ENCODE results near the gene ADH1C. TPM values are rescaled to one million over a fixed set of nuclear protein-coding genes. Genes with fewer than 3 reads are reported as not detected.

The ADH1C gene
- total RNA-seq, 2 donors from 2014 or later: 1.7 to 14.5 TPM

- H3K27ac ChIP-seq: no peak overlapping the region
- 89% methylated on average over 5 of the region's 5 CpGs for WGBS
- intact Hi-C loops (cut with DNase I): loop anchor here (10.0 kb wide), 1 partner anchor 169 kb away; no protein-coding TSS in a partner anchor
- TF ChIP-seq POLR2A (IDR thresholded peaks at IDR 0.05): no peak
- TF ChIP-seq POLR2AphosphoS5 (IDR thresholded peaks at IDR 0.05): no peak
- no peak for TF ChIP-seq CTCF (IDR thresholded peaks at IDR 0.05)
- no peaks in the 10 kb centered on the region for H3K36me3 ChIP-seq
- H3K9me3 ChIP-seq: no peaks in the 10 kb centered on the region
- DNase-seq (ENCODE audit: low spot score): no peak
- H3K4me3 ChIP-seq: no peak overlapping the region
- no peaks in the 10 kb centered on the region for H3K4me1 ChIP-seq (replicated peaks)
- no peaks in the 10 kb centered on the region for H3K27me3 ChIP-seq (replicated peaks; ENCODE audit: insufficient read depth)
These were observed 59.2 kb downstream of the ADH1C start for GRCh38 chr4:99293357-99293756.

GRCh38 chr4:99290848-99291786 is 61.4 kb downstream of the ADH1C start, which contains the start of gene ADH1A:
Gene ADH1A (minus strand): TSS chr4:99290985. CDS start chr4:99290914, 71 bp downstream.
- no peaks in the 10 kb centered on the region for H3K9me3 ChIP-seq
- H3K4me3 ChIP-seq: no peak within 1 kb of the TSS
- no peaks in the 10 kb centered on the region for H3K4me1 ChIP-seq (replicated peaks)
- DNase-seq (ENCODE audit: low spot score): no peak
- TF ChIP-seq POLR2A (IDR thresholded peaks at IDR 0.05): no peak
- no peak for TF ChIP-seq POLR2AphosphoS5 (IDR thresholded peaks at IDR 0.05)
- no peak for TF ChIP-seq CTCF (IDR thresholded peaks at IDR 0.05)
- H3K27ac ChIP-seq: no peak within 1 kb of the TSS
- no peaks in the 10 kb centered on the region for H3K36me3 ChIP-seq
- H3K27me3 ChIP-seq (replicated peaks; ENCODE audit: insufficient read depth): no peaks in the 10 kb centered on the region
- intact Hi-C loops (cut with DNase I): loop anchor here (10.0 kb wide), 1 partner anchor 166 kb away; no protein-coding TSS in a partner anchor
- WGBS: 74% methylated on average over 3 of the region's 3 CpGs

Other genes starting within 250 kb of the ADH1C start
- not detected for gene ADH4, start 208.4 kb downstream of the ADH1C start, total RNA-seq
- gene ADH6, start 133.5 kb downstream of the ADH1C start, total RNA-seq: not detected
- gene ADH1A, start 61.8 kb downstream of the ADH1C start, total RNA-seq: under 1 TPM in 1 of 2 donors, not detected in 1; 0.40 TPM
- gene ADH1B, start 31.3 kb downstream of the ADH1C start, total RNA-seq: 10 to 100 TPM; 12.8 to 17.3 TPM
- under 1 TPM in 1 of 2 donors, not detected in 1; 0.64 TPM for gene ADH7, start 82.6 kb upstream of the ADH1C start, total RNA-seq
- 1 to 10 TPM in 1 of 2 donors, not detected in 1; 2.0 TPM for gene C4orf17, start 158.3 kb upstream of the ADH1C start, total RNA-seq
- 1 to 10 TPM; 7.2 to 8.0 TPM for gene TRMT10A, start 211.3 kb upstream of the ADH1C start, total RNA-seq
- 1 to 10 TPM in 1 of 2 donors, not detected in 1; 1.5 TPM for gene MTTP, start 222.1 kb upstream of the ADH1C start, total RNA-seq

Measured in prostate gland (tissue), 2 donors.